Choroid plexus epithelial cell (primary cell): ENCODE data around the gene ARID1A.
A peak's percentile ranks its signal among the peaks of the same experiment; 100 is the strongest.

Source experiments
- DNase-seq: peaks from one replicate; pipeline ENCODE4 v3.0.0-alpha.2; 2010; ENCODE audit warnings: low read depth
- H3K4me3 ChIP-seq: 2 replicates; pipeline ENCODE4 v1.5.1; 2011; ENCODE audit warnings: low read depth, mild to moderate bottlenecking, control low read depth, low read length, moderate library complexity
- CTCF ChIP-seq: conservative IDR thresholded peaks from 2 replicates; pipeline ENCODE4 v1.5.1; 2011; ENCODE audit warnings: low read depth, mild to moderate bottlenecking, control low read depth, inconsistent platforms, low read length, moderate library complexity

The ARID1A gene

GRCh38 chr1:26697978-26698849 is 2.4 kb downstream of the ARID1A start:
- DNase-seq: peak; percentile 99
- no peak for TF ChIP-seq CTCF
- peak overlapping the region; percentile 78 for H3K4me3 ChIP-seq

- no peak for DNase-seq
- no peak for TF ChIP-seq CTCF
- H3K4me3 ChIP-seq: no peak overlapping the region
Measured at GRCh38 chr1:26700711-26701110, 4.9 kb downstream of the ARID1A start.

GRCh38 chr1:26701266-26701994 is 5.6 kb downstream of the ARID1A start:
- TF ChIP-seq CTCF: no peak
- H3K4me3 ChIP-seq: no peak overlapping the region
- DNase-seq: peak; percentile 75

- TF ChIP-seq CTCF: no peak
- H3K4me3 ChIP-seq: no peak overlapping the region
- DNase-seq: no peak
Measured at GRCh38 chr1:26701995-26702679, 6.3 kb downstream of the ARID1A start.

- TF ChIP-seq CTCF: no peak
- DNase-seq: no peak
- no peak overlapping the region for H3K4me3 ChIP-seq
Measured at GRCh38 chr1:26702680-26703038, 6.8 kb downstream of the ARID1A start.

GRCh38 chr1:26703478-26703877 is 7.7 kb downstream of the ARID1A start:
- no peak for TF ChIP-seq CTCF
- DNase-seq: no peak
- no peak overlapping the region for H3K4me3 ChIP-seq
